HG03039 (cell line): ENCODE results near the gene TET2.

Experiments used
- ATAC-seq: cut with Tn5 transposase; IDR thresholded peaks from one replicate; pipeline ENCODE4 v1.9.1; 2021; ENCODE audit warnings: mild to moderate bottlenecking, moderate library complexity; ENCODE audit not compliant: unreplicated experiment

TET2 gene

GRCh38 chr4:105146276-105147015 lies at the start of gene TET2:
TSS of gene TET2 (plus strand) at chr4:105146876. CDS start at chr4:105233943, 87,067 bp downstream.
- ATAC-seq = peak; percentile 84

DNA sequence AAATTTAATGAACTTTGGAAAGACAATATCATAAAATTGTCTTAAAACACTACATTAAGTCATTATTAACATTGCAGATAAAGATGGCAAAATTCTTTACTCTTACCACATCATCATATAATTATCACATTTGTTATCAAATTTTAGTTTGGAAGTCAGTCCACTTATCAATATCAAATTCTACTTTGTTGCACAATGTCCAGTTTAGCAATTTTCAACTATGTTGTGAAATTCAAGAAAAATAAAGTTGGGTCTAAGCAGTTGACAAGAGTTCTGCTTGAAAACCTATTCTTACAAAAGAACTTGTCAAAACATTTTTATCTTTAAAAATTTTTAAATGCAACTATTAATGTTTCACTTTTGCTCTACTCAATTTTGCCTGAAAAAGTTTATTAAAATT lies 44.7 kb upstream of the TET2 start:
- no peak for ATAC-seq

- ATAC-seq = no peak
These were observed 40.2 kb upstream of the TET2 start for GRCh38 chr4:105106426-105106825.

GRCh38 chr4:105107095-105107856 lies 39.4 kb upstream of the TET2 start:
- no peak for ATAC-seq

- ATAC-seq = no peak
These were observed 37.7 kb upstream of the TET2 start for GRCh38 chr4:105108971-105109370.

DNA sequence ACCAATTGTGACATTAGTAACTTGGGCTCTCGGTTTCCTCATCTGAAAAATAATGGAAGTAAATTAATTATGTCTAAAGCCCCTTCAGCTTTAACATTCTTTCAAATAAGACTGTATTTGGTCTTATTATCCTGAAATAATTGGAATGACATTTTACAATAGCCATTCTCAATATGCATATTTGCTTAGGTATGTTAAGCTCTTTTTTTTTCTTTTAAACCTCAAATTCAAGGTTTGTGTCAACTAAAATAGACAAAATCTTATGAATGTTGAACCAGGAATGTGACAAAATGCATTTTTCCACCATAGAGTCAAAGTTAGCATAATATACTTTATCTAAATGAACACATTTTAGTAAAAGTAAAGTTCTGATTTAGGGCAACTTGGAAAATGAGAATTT lies 34.4 kb upstream of the TET2 start:
- no peak for ATAC-seq

DNA sequence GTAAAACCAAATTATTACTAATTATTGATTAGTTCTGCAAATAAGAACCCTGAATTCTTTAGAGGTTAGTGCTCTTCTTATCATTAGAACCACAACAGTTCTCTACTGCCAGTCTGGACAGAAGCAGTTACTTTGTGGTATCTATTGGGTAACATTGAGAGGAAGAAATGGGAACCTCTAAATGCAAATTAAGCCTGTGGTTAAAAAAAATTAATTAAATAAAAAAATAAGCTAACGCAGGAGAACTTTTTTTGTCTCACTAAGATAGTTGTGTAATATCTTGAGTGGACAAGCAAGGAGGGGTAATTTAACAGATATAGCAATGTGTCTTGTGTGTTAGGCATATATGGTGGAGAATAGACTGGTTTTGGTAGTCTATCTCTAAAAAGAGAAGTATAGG lies 32.9 kb upstream of the TET2 start:
- no peak for ATAC-seq

GRCh38 chr4:105116616-105117319 lies 29.9 kb upstream of the TET2 start:
- ATAC-seq = no peak

GRCh38 chr4:105119356-105119755 lies 27.3 kb upstream of the TET2 start:
- ATAC-seq = no peak

GRCh38 chr4:105120626-105121025 lies 26.1 kb upstream of the TET2 start:
- no peak for ATAC-seq

DNA sequence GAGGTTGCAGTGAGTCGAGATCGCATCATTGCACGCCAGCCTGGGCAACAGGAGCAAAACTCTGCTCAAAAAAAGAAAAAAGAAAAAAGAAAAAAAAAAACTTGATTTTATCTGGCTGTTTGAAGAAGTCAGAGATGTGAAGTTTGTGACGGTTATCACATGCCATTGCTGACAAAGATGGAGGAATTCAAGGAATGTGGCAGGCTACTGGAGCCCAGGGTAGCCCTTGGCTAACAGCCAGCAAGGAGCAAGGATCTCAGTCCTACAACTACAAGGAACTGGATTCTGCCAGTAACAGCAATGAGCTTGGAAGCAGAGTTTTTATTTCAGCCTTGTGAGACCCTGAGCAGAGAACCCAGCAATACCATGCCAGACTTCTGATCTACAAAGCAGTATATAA lies 24.3 kb upstream of the TET2 start:
- ATAC-seq = no peak

DNA sequence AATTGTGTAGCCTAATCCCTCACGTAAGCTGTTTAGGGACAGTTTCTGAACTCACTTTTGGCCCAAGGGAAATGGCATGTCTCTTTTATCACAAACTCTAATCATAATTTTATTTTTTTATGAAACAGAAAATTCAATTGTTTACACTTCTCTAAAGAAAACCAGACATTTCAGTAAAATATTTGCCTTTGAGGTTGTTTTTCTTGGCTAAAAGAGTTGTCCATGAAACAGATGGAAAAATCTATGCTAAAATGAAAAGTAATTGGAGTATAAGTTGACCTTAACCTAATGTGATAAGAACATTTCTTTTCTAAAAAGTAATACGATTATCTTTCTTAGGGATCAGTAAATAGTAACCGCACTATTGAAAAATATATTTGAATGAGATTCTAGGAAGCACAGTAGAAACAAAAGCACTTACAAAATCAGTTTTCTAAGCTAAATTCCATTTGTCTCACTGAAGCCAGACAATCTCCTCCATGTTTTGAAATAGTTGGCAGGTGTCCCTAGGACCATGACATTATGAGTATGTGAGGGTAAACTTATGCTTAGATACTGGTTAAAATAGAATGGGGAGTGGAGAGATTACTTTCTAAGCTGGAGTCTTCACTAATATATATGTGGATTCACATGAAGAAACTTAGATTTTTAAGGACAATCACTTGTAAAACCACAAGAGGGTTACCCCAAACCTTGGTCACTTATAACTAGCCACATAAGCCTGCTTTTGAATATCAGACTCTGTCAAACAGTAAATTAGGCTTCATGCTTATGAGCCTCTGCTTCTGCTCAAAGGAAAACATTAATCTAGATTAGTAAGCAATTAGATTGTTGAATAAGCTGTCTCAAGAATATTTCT lies 20.1 kb upstream of the TET2 start:
- no peak for ATAC-seq

DNA sequence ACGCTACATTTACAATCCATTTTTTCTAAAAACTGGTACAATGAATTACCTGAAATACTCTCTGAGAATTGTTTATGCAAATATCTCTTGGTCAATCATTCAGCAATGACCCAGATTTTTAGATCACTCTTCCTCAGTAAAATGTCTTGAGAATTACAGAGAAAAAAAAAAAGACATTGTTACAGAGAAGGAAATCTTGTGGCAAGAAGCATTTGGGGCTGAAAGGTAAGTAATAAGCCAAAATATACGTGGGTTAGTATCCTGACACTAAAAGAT lies 19.6 kb upstream of the TET2 start:
- ATAC-seq = no peak

DNA sequence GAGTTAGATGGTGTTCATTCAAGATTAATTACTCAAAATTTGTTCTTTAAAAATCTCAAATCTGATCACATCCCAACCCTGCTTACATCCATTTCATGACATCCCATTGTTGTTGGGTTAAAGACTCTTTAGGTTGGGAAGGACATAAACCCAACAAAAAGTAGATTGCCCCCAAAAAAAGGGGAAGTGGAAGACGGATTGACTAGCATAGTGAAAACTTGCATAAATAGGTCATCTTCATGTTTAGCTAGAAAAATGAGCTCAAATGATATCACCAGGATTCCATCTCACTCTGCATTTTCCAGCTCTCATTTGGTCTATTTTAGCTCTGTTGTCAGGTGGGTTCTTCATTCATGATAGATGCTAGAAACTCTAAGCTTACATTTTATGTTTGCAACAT lies 18.5 kb upstream of the TET2 start:
- no peak for ATAC-seq

GRCh38 chr4:105129286-105130040 lies 17.2 kb upstream of the TET2 start:
- no peak for ATAC-seq

DNA sequence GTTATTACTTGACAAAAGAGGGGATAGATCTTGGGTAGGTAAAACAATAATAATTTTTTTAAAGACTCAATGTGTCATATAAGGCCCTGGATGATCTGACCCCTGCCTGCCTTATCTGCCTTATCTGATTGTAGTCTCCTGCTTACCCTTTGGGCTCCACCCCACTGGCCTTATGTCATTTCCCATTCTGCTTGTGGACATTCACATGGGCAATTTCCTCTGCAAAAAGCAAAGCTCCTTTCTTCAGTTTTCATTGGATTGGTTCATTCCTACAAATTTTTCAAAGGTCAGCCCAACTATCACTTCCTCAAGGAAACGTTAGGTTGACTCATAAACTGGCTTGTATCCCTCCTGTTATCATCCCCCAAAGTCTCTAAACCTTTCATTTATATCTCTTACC lies 15.7 kb upstream of the TET2 start:
- no peak for ATAC-seq

GRCh38 chr4:105133976-105134375 lies 12.7 kb upstream of the TET2 start:
- ATAC-seq = no peak

DNA sequence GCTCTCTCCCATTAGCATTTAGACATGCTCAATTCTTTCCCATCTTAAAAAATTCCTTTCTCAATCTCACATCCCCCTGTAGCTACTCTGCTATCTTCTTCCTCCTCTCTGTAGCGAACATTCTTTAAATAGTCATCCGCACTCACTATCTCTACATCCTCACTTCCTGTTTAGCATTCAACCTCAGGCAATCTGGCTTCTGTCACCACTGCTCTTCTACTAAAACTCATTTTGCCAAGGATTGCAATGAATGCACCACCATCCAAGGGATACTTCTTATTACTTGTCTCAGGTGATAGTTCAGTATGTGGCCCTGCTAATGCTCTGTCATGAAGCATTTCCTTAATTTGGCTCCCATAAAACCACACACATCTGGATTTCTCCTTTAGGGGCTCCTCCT lies 10.9 kb upstream of the TET2 start:
- no peak for ATAC-seq

DNA sequence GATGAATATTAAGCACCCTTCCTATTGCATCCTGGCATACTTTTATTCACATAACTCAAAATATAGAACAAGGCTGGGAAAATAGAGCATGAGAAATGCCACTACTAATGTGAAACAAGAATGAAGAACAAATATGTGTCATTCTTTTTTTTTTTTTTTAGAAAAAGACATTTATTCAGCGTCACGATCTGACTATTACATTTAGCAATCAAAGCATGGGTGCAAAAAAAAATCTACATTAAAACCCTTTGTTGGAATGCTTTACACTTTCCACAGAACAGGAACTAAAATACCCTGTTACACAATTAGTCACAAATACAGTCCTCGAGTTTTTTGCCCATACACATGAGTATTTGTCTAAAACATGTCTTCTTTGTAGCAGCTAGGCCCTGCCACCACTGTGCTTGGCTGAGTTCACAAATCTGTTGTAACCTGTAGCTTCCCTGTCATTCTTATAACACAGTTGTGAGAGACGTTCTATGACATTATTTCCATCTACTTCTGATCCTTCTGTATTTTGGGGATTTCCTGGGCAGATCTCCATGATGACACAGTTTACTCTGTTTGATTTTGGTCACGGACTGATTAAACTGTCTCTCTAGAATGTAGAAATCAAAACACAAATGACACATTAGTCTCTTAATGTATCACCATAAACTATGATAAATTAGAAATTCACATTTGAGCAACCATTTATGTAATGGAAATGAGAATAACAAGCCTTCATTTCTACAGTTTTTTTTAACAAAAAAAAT lies 9.4 kb upstream of the TET2 start:
- no peak for ATAC-seq

DNA sequence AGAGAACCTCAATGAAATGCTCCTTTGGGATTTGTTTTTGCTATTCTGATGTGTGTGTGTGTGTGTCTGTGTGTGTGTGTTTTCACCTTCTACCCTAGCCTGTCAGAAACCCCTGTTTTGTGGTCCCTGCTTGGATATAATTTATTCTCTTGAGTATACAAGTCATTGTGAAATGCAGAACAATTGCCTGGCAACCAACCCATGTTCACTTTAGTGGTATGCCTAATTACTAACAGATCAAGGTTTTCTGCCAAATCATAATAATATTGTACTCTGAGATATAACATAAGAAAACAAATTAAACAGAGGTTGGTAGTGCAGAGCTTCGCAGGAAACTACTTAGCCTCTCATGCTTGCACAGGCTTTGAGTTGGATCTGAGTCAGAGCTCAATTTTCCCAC lies 7.0 kb upstream of the TET2 start:
- ATAC-seq = no peak
